Hepatocyte (in vitro differentiated cells): ENCODE results near the gene RASGRP4.

Experiments used
- CTCF ChIP-seq: fragments of 200-600 bp; sonication (generic); IDR thresholded peaks from 2 replicates; pipeline ENCODE4 v1.5.1; 2016; ENCODE audit warnings: antibody characterized with exemption, mild to moderate bottlenecking; ENCODE audit not compliant: poor library complexity
- EZH2 ChIP-seq: fragments of 200-600 bp; sonication (generic); IDR thresholded peaks from 2 replicates; pipeline ENCODE4 v1.6.1; 2016; ENCODE audit warnings: antibody characterized with exemption, mild to moderate bottlenecking, borderline replicate concordance

GRCh38 chr19:38451629-38452028, 25.6 kb upstream of the RASGRP4 start:
- TF ChIP-seq EZH2 (no peak), CTCF (no peak)
